Keratinocyte (primary cell): ENCODE data around the gene CWF19L1. TPM values are rescaled to one million over a fixed set of nuclear protein-coding genes. Genes with fewer than 3 reads are reported as not detected.

Experiments
- DNase-seq: peaks from one replicate; pipeline ENCODE4 v3.0.0-alpha.2; 2011; ENCODE audit warnings: low read depth, missing footprints, low spot score
- FAIRE-seq: peaks from 2 replicates; lab custom pipeline; 2011; peaks lifted over from hg19 to GRCh38; lab: Jason Lieb, UNC
- H2AFZ ChIP-seq: 2 replicates; pipeline ENCODE4 v1.6.0; 2012; ENCODE audit warnings: low read length, control low read depth, inconsistent platforms; ENCODE audit not compliant: control insufficient read depth
- H3K27ac ChIP-seq: 2 replicates; pipeline ENCODE4 v1.5.1; 2011; ENCODE audit warnings: low read length; ENCODE audit not compliant: control insufficient read depth, insufficient read depth
- H3K27me3 ChIP-seq: 3 replicates; pipeline ENCODE4 v1.6.0; 2011; ENCODE audit warnings: low read length; ENCODE audit not compliant: control insufficient read depth, insufficient read depth; ENCODE audit errors: extremely low read depth
- H3K36me3 ChIP-seq, 2 experiments: 2 replicates in 1 of 2; 3 replicates in 1 of 2; pipeline ENCODE4 v1.5.1; 2011; ENCODE audit warnings: low read length in 2 of 2, mild to moderate bottlenecking in 1 of 2; ENCODE audit not compliant: control insufficient read depth in 2 of 2, insufficient read depth in 2 of 2; ENCODE audit errors: extremely low read depth in 1 of 2
- H3K4me1 ChIP-seq: 3 replicates; pipeline ENCODE4 v1.5.1; 2011; ENCODE audit warnings: low read length; ENCODE audit not compliant: control insufficient read depth, insufficient read depth; ENCODE audit errors: extremely low read depth
- H3K4me2 ChIP-seq: 3 replicates; pipeline ENCODE4 v1.6.0; 2011; ENCODE audit warnings: low read depth, low read length; ENCODE audit not compliant: control insufficient read depth, insufficient read depth; ENCODE audit errors: extremely low read depth
- H3K4me3 ChIP-seq, 3 experiments: fragments of 200-600 bp in 1 of 3; sonication (generic) in 1 of 3; 2 replicates in 2 of 3; 3 replicates in 1 of 3; pipeline ENCODE4 v1.5.1; 2011 to 2016; ENCODE audit warnings: low read length in 3 of 3, mild to moderate bottlenecking in 3 of 3, control low read depth in 2 of 3, inconsistent platforms in 1 of 3, low read depth in 1 of 3, mixed read lengths in 1 of 3, mixed run types in 1 of 3, moderate library complexity in 1 of 3; ENCODE audit not compliant: control insufficient read depth in 2 of 3, insufficient read depth in 2 of 3; ENCODE audit errors: extremely low read depth in 1 of 3
- H3K79me2 ChIP-seq: 2 replicates; pipeline ENCODE4 v1.6.0; 2012; ENCODE audit warnings: low read length; ENCODE audit not compliant: control insufficient read depth, insufficient read depth
- H3K9ac ChIP-seq: 3 replicates; pipeline ENCODE4 v1.6.0; 2011; ENCODE audit warnings: low read length; ENCODE audit not compliant: control insufficient read depth, insufficient read depth; ENCODE audit errors: extremely low read depth
- H3K9me1 ChIP-seq: 3 replicates; pipeline ENCODE4 v1.6.0; 2011; ENCODE audit warnings: low read length; ENCODE audit not compliant: control insufficient read depth, insufficient read depth; ENCODE audit errors: extremely low read depth
- H3K9me3 ChIP-seq: 2 replicates; pipeline ENCODE4 v1.5.1; 2012; ENCODE audit warnings: low read depth, low read length; ENCODE audit not compliant: control insufficient read depth
- H4K20me1 ChIP-seq: 3 replicates; pipeline ENCODE4 v1.6.0; 2011; ENCODE audit warnings: low read length; ENCODE audit not compliant: control insufficient read depth, insufficient read depth; ENCODE audit errors: extremely low read depth
- EZH2 ChIP-seq: IDR thresholded peaks from one replicate; pipeline ENCODE4 v1.6.1; 2012; ENCODE audit warnings: inconsistent platforms, mild to moderate bottlenecking, low read length, moderate library complexity
- dilution Hi-C: fragments of 300-500 bp; cut with MboI; formaldehyde crosslinking; loops from one replicate; pipeline ENCODE4 v1.7.0; 2020; ENCODE audit warnings: low sequenced_read_pairs; ENCODE audit not compliant: extremely low pct_ligation_motif_present
- polyA plus RNA-seq, 5 experiments: library from polyadenylated mRNA; depleted of rRNA in 3 of 5; stranded (reverse) in 3 of 5; stranded (forward) in 1 of 5; unstranded in 1 of 5; fragments of >200 nt; gene quantifications; 1 replicate in 1 of 5; 2 replicates in 3 of 5; 3 replicates in 1 of 5; pipeline versions ENCODE4 v1.2.1 to v1.2.3, GENCODE V29; 2011 to 2012; ENCODE audit warnings: missing spikeins in 2 of 5, low read depth in 1 of 5, low replicate concordance in 1 of 5
- TF ChIP-seq, protein P1 (sequence below), 3 experiments: IDR thresholded peaks in 1 of 3; conservative IDR thresholded peaks in 1 of 3; optimal IDR thresholded peaks in 1 of 3; 2 replicates in 2 of 3; 3 replicates in 1 of 3; pipeline versions ENCODE3 to v1.5.1; 2011; ENCODE audit warnings: low read length in 3 of 3, mild to moderate bottlenecking in 3 of 3, moderate library complexity in 2 of 3, control low read depth in 1 of 3, inconsistent platforms in 1 of 3; ENCODE audit not compliant: insufficient read depth in 2 of 3; ENCODE audit errors: extremely low read depth in 1 of 3

The CWF19L1 gene
- polyA plus RNA-seq, 1 donor (not counting 4 experiments of a cell fraction or from before 2014, with no cell fraction given): 20.2 TPM

DNA sequence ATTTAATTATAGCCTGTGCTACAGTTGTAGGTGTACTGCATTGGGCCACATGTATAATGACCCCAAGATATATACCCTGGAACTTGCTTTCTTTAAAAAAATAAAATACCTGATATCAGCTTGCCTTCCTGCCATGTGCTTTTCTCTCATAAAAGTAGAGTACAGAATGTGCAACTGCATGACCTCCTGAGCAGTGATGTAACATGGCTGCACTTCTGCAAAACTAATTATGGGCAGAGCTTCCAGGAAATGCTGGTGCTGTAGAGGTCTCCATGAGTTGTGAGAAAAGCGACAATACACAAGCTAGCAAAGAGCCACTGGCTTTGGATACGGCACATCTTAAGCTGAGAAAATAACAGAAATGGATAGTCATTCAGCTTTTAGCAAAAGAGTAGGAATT is 75.1 kb downstream of the CWF19L1 start:
- Histone ChIP-seq H4K20me1 (no peaks in the 10 kb centered on the region), H3K9ac (no peak overlapping the region), H3K9me1 (no peaks in the 10 kb centered on the region), H3K4me3 (no peak overlapping the region), H3K27me3 (no peaks in the 10 kb centered on the region), H3K9me3 (no peaks in the 10 kb centered on the region), H2AFZ (no peak overlapping the region), H3K4me2 (no peak overlapping the region), H3K27ac (no peak overlapping the region), H3K79me2 (peaks cover 8% of the 10 kb centered on the region), H3K4me1 (peaks cover 2% of the 10 kb centered on the region), H3K36me3 (peaks cover 11 to 18% of the 10 kb centered on the region in 2 experiments)
- FAIRE-seq: no peak
- DNase-seq: no peak
- TF ChIP-seq, protein P1, sequence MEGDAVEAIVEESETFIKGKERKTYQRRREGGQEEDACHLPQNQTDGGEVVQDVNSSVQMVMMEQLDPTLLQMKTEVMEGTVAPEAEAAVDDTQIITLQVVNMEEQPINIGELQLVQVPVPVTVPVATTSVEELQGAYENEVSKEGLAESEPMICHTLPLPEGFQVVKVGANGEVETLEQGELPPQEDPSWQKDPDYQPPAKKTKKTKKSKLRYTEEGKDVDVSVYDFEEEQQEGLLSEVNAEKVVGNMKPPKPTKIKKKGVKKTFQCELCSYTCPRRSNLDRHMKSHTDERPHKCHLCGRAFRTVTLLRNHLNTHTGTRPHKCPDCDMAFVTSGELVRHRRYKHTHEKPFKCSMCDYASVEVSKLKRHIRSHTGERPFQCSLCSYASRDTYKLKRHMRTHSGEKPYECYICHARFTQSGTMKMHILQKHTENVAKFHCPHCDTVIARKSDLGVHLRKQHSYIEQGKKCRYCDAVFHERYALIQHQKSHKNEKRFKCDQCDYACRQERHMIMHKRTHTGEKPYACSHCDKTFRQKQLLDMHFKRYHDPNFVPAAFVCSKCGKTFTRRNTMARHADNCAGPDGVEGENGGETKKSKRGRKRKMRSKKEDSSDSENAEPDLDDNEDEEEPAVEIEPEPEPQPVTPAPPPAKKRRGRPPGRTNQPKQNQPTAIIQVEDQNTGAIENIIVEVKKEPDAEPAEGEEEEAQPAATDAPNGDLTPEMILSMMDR (optimal IDR thresholded peaks at IDR 0.05 in 1 of 3, IDR thresholded peaks at IDR 0.05 in 1 of 3, conservative IDR thresholded peaks at IDR 0.05 in 1 of 3; ENCODE audit: extremely low read depth in 1 of 3, insufficient read depth in 2 of 3, low read length in 3 of 3): no peak
- no peak for TF ChIP-seq EZH2
- dilution Hi-C loops: no loop called here

DNA sequence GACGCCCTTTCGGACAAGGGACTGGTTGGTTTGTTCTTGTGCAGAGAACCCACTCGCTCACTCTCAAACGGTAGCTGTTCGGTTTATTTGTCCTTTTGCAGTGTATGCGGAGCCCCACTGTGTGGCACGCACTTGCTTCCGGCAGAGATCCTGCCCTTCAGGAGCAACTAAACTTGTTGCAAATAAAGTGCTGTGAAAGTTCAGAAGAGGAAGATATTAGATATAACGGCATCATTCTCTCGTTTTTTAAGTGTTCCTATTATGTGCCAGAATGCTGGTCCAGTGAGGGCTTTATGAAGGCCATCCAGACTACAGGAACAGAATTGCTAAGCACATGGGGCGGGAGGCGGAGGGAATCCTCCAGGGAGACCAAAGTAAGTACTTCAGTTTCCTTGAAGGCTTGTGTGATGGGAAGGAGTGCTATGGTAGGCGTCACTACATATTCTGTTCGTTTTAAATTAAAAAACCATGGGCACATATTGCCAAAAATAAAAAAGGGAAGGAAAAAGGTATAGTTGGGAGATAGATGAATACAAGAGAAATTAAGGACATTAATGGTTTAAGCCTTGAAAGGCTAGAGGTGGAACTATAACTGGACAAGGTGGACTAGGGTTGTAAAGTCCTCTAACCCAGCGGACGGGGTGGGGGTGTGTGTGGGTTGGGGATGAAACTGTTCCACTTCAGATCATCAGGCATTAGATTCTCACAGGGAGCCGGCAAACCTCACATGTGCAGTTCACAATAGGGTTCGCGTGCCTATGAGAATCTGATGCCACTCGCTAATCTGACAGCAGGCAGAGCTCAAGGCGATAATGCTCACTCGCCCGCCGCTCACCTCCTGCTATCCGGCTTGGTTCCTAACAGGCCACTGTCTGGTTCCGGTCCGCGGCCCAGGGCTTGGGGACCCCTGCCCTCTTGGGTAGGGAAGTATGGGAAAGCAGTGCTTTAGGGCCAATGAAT is 80.9 kb downstream of the CWF19L1 start:
- Histone ChIP-seq H3K9me3 (no peaks in the 10 kb centered on the region), H3K27me3 (no peaks in the 10 kb centered on the region), H3K4me2 (peak overlapping the region; percentile 90), H3K36me3 (peaks cover 6 to 7% of the 10 kb centered on the region in 2 experiments), H2AFZ (peak overlapping the region; percentile 99), H3K9ac (peak overlapping the region; percentile 98), H3K4me1 (peaks cover 26% of the 10 kb centered on the region), H4K20me1 (no peaks in the 10 kb centered on the region), H3K27ac (peak overlapping the region; percentile 97), H3K4me3 (peak overlapping the region; percentile 74 to 97 (median 89)), H3K9me1 (no peaks in the 10 kb centered on the region), H3K79me2 (peaks cover 34% of the 10 kb centered on the region)
- TF ChIP-seq, protein P1 (optimal IDR thresholded peaks at IDR 0.05 in 1 of 3, IDR thresholded peaks at IDR 0.05 in 1 of 3, conservative IDR thresholded peaks at IDR 0.05 in 1 of 3; ENCODE audit: extremely low read depth in 1 of 3, insufficient read depth in 2 of 3, low read length in 3 of 3): no peak
- no peak for TF ChIP-seq EZH2
- dilution Hi-C loops: no loop called here
- peak; percentile 61 for FAIRE-seq
- no peak for DNase-seq
